ENCODE measurements around the gene MRPL24.

The MRPL24 gene

GRCh38 chr1:156740741-156741480 is at the start of gene MRPL24:
MRPL24 (minus strand) TSS chr1:156741088; CDS start chr1:156738704, 2,384 bp downstream.
- H3K36me3 Mint-ChIP-seq = peaks cover 51% of the 10 kb centered on the region
- CTCF ChIA-PET = interaction anchor here (0.9 to 2.2 kb wide), 6 partner anchors 11 to 119 kb away, joined by 3 to 17 read pairs (median 5); partner anchors contain the start of genes ISG20L2 and METTL25B
- no peaks in the 10 kb centered on the region for H3K9me3 Mint-ChIP-seq
- peak within 1 kb of the TSS; percentile 97 for H3K4me3 Mint-ChIP-seq
- no peaks in the 10 kb centered on the region for H3K27me3 Mint-ChIP-seq
- peak within 1 kb of the TSS; percentile 97 for H3K27ac Mint-ChIP-seq
- H3K4me1 Mint-ChIP-seq = peaks cover 61% of the 10 kb centered on the region
- peak; percentile 98 for DNase-seq

- peaks cover 6% of the 10 kb centered on the region for H3K4me1 Mint-ChIP-seq
- H3K4me3 Mint-ChIP-seq = no peak overlapping the region
- H3K27me3 Mint-ChIP-seq = no peaks in the 10 kb centered on the region
- H3K9me3 Mint-ChIP-seq = no peaks in the 10 kb centered on the region
- DNase-seq = no peak
- CTCF ChIA-PET = interaction anchor here (1.1 to 2.6 kb wide), 5 partner anchors 64 to 111 kb away, joined by 3 to 14 read pairs (median 6); partner anchors contain the start of gene NTRK1
- no peak overlapping the region for H3K27ac Mint-ChIP-seq
- peaks cover 41% of the 10 kb centered on the region for H3K36me3 Mint-ChIP-seq
Observed at GRCh38 chr1:156789621-156790318, 48.9 kb upstream of the MRPL24 start.

GRCh38 chr1:156788136-156788535 is 47.2 kb upstream of the MRPL24 start:
- H3K4me1 Mint-ChIP-seq = peaks cover 6% of the 10 kb centered on the region
- H3K9me3 Mint-ChIP-seq = no peaks in the 10 kb centered on the region
- H3K27me3 Mint-ChIP-seq = no peaks in the 10 kb centered on the region
- no peak for DNase-seq
- no peak overlapping the region for H3K27ac Mint-ChIP-seq
- H3K36me3 Mint-ChIP-seq = peaks cover 38% of the 10 kb centered on the region
- H3K4me3 Mint-ChIP-seq = no peak overlapping the region
- CTCF ChIA-PET = interaction anchor here (1.2 to 1.4 kb wide), 3 partner anchors 10 to 98 kb away, joined by 3 to 4 read pairs (median 3); no protein-coding TSS in a partner anchor

- DNase-seq = no peak
- Mint-ChIP-seq H3K27me3 (no peaks in the 10 kb centered on the region), H3K9me3 (no peaks in the 10 kb centered on the region), H3K4me3 (no peak overlapping the region), H3K36me3 (peaks cover 46% of the 10 kb centered on the region), H3K27ac (no peak overlapping the region), H3K4me1 (peaks cover 13% of the 10 kb centered on the region)
- CTCF ChIA-PET = interaction anchor here (1.1 to 2.2 kb wide), 5 partner anchors 10 to 106 kb away, joined by 3 to 7 read pairs (median 3); no protein-coding TSS in a partner anchor
Observed at GRCh38 chr1:156786640-156787039, 45.8 kb upstream of the MRPL24 start.

GRCh38 chr1:156785458-156785857 is 44.6 kb upstream of the MRPL24 start:
- no peak overlapping the region for H3K27ac Mint-ChIP-seq
- CTCF ChIA-PET = interaction anchor here (0.6 to 2.2 kb wide), 5 partner anchors 16 to 105 kb away, joined by 3 to 9 read pairs (median 3); no protein-coding TSS in a partner anchor
- no peaks in the 10 kb centered on the region for H3K27me3 Mint-ChIP-seq
- H3K36me3 Mint-ChIP-seq = peaks cover 47% of the 10 kb centered on the region
- no peak overlapping the region for H3K4me3 Mint-ChIP-seq
- peaks cover 19% of the 10 kb centered on the region for H3K4me1 Mint-ChIP-seq
- H3K9me3 Mint-ChIP-seq = no peaks in the 10 kb centered on the region
- no peak for DNase-seq

- Mint-ChIP-seq H3K27me3 (no peaks in the 10 kb centered on the region), H3K27ac (no peak overlapping the region)
- DNase-seq = no peak
Observed at GRCh38 chr1:156781585-156782186, 40.8 kb upstream of the MRPL24 start.

GRCh38 chr1:156777573-156777972 is 36.7 kb upstream of the MRPL24 start:
- Mint-ChIP-seq H3K36me3 (peaks cover 33% of the 10 kb centered on the region), H3K4me1 (peaks cover 43% of the 10 kb centered on the region), H3K27ac (no peak overlapping the region), H3K4me3 (no peak overlapping the region), H3K27me3 (no peaks in the 10 kb centered on the region), H3K9me3 (no peaks in the 10 kb centered on the region)
- CTCF ChIA-PET = interaction anchor here (0.8 to 1.6 kb wide), 2 partner anchors 51 to 132 kb away, joined by 3 to 7 read pairs; no protein-coding TSS in a partner anchor
- DNase-seq = no peak

More at GRCh38 chr1:156781585-156782186, 40.8 kb upstream of the MRPL24 start:
- Mint-ChIP-seq H3K9me3 (no peaks in the 10 kb centered on the region), H3K36me3 (peaks cover 30% of the 10 kb centered on the region), H3K4me1 (peaks cover 27% of the 10 kb centered on the region), H3K4me3 (no peak overlapping the region)
- CTCF ChIA-PET = interaction anchor here (0.6 to 2.2 kb wide), 9 partner anchors 10 to 111 kb away, joined by 3 to 9 read pairs (median 4); no protein-coding TSS in a partner anchor

- CTCF ChIA-PET = interaction anchor here (0.8 to 1.6 kb wide), 2 partner anchors 51 to 132 kb away, joined by 3 to 7 read pairs; no protein-coding TSS in a partner anchor
- no peak for DNase-seq
- peaks cover 47% of the 10 kb centered on the region for H3K4me1 Mint-ChIP-seq
- peaks cover 32% of the 10 kb centered on the region for H3K36me3 Mint-ChIP-seq
- H3K4me3 Mint-ChIP-seq = no peak overlapping the region
- H3K27me3 Mint-ChIP-seq = no peaks in the 10 kb centered on the region
- H3K9me3 Mint-ChIP-seq = no peaks in the 10 kb centered on the region
- no peak overlapping the region for H3K27ac Mint-ChIP-seq
Observed at GRCh38 chr1:156776942-156777341, 36.1 kb upstream of the MRPL24 start.

- Mint-ChIP-seq H3K27ac (no peak overlapping the region), H3K4me1 (peaks cover 43% of the 10 kb centered on the region), H3K36me3 (peaks cover 29% of the 10 kb centered on the region), H3K9me3 (no peaks in the 10 kb centered on the region), H3K27me3 (no peaks in the 10 kb centered on the region), H3K4me3 (no peak overlapping the region)
- CTCF ChIA-PET = interaction anchor here (1.6 kb wide), 1 partner anchor 50 kb away, joined by 7 read pairs; no protein-coding TSS in a partner anchor
- no peak for DNase-seq
Observed at GRCh38 chr1:156775799-156776198, 34.9 kb upstream of the MRPL24 start.

GRCh38 chr1:156773607-156774006 is 32.7 kb upstream of the MRPL24 start:
- no peak for DNase-seq
- H3K9me3 Mint-ChIP-seq = no peaks in the 10 kb centered on the region
- H3K27me3 Mint-ChIP-seq = no peaks in the 10 kb centered on the region
- H3K4me1 Mint-ChIP-seq = peaks cover 63% of the 10 kb centered on the region
- peaks cover 40% of the 10 kb centered on the region for H3K36me3 Mint-ChIP-seq
- H3K27ac Mint-ChIP-seq = no peak overlapping the region
- no peak overlapping the region for H3K4me3 Mint-ChIP-seq
- CTCF ChIA-PET = interaction anchor here (4.8 to 9.6 kb wide), 2 partner anchors 24 to 47 kb away, joined by 23 to 95 read pairs; partner anchors contain the start of genes ISG20L2 and METTL25B

GRCh38 chr1:156772728-156773497 is 32.0 kb upstream of the MRPL24 start:
- H3K4me3 Mint-ChIP-seq = no peak overlapping the region
- peaks cover 43% of the 10 kb centered on the region for H3K36me3 Mint-ChIP-seq

GRCh38 chr1:156772222-156772621 is 31.3 kb upstream of the MRPL24 start:
- no peak overlapping the region for H3K4me3 Mint-ChIP-seq
- H3K27ac Mint-ChIP-seq = no peak overlapping the region
- H3K9me3 Mint-ChIP-seq = no peaks in the 10 kb centered on the region
- H3K36me3 Mint-ChIP-seq = peaks cover 43% of the 10 kb centered on the region
- peaks cover 57% of the 10 kb centered on the region for H3K4me1 Mint-ChIP-seq
- CTCF ChIA-PET = interaction anchor here (1.1 to 9.6 kb wide), 6 partner anchors 9 to 117 kb away, joined by 3 to 95 read pairs (median 4); partner anchors contain the start of genes ISG20L2 and METTL25B
- H3K27me3 Mint-ChIP-seq = no peaks in the 10 kb centered on the region
- no peak for DNase-seq

More at GRCh38 chr1:156772728-156773497, 32.0 kb upstream of the MRPL24 start:
- Mint-ChIP-seq H3K9me3 (no peaks in the 10 kb centered on the region), H3K4me1 (peaks cover 62% of the 10 kb centered on the region), H3K27ac (no peak overlapping the region), H3K27me3 (no peaks in the 10 kb centered on the region)
- no peak for DNase-seq
- CTCF ChIA-PET = interaction anchor here (1.1 to 9.6 kb wide), 6 partner anchors 9 to 116 kb away, joined by 3 to 95 read pairs (median 4); partner anchors contain the start of genes ISG20L2 and METTL25B
